NCI-H128 (cell line): ENCODE results near the gene JADE1.

Experiments used
- DNase-seq: peaks from one replicate; lab custom pipeline; 2025; ENCODE audit not compliant: unreplicated experiment; lab: John Stamatoyannopoulos, UW

The JADE1 gene

DNA sequence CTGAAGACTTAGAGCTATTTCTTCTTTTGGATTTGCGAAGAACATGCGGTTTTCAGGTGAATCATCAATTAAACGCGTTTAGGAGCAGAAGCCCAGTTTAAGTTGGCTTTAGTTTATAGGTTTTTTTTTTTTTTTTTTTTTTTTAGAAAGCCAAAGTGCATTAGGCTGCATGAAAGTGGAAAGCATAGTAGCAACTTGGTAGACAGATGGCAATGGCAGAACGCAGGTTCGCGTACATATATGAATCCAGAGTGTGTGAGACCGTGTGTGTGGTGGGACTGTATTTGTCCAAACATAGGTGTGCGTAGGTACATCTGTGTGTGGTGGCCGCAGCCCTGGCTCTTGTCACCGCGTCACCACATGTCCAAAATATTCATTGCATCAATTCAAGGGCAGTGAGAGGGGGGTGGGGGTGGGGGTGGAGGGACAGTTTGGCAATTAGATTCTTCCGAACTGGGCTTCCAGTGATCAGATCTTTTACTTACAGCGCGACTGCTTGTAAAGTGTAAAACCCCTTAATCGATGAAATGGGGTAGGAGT lies 901 bp downstream of the JADE1 start:
- no peak for DNase-seq

GRCh38 chr4:128810871-128811570 lies 1.5 kb downstream of the JADE1 start:
- peak; percentile 62 for DNase-seq

DNA sequence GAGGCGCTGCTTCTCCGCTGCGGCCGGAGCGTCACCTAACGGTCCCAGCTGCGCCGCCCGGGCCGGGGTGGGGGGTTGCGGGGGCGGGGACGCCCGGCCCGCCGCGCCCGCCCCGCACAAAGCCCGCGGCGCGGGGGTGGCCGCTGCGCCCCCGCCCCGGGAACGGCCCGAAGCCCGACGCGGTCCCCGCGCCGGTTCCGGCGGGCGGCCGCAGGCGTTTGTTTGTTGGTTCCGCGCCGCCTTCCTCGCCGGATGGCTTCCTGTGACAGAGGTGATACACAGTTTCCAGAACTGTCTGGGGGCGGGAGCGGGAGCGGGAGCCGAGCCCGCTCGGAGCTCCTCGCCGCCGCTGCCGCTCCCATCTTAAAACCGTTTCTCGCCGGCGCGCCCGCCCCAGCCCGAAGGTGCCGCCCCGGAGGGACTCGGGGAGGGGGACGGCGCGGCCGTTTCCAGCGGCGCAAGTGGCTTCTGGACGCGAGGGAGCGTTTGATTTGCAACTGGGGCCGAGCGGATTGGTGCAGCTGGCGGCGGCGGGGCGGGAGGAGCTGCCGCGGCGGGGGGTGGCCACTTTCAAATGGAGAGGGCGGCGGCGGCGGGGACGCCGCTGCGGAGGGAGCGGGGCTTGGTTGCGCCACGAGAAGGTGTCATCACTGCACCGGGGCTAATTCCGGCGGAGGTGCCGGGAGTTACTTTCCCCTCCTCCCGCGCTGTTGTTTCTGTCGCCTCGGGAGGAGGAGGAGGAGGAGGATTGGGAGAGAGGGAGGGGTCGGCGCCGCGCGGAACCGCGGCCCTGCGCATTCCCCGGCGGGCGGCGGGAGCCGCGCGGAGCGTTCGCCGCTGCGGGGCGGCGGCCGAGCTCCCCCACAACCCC lies 2.3 kb downstream of the JADE1 start:
- DNase-seq = peak; percentile 54

GRCh38 chr4:128812442-128813235 lies 3.1 kb downstream of the JADE1 start:
- DNase-seq = no peak

- no peak for DNase-seq
Measured at GRCh38 chr4:128813965-128814364, 4.5 kb downstream of the JADE1 start.

DNA sequence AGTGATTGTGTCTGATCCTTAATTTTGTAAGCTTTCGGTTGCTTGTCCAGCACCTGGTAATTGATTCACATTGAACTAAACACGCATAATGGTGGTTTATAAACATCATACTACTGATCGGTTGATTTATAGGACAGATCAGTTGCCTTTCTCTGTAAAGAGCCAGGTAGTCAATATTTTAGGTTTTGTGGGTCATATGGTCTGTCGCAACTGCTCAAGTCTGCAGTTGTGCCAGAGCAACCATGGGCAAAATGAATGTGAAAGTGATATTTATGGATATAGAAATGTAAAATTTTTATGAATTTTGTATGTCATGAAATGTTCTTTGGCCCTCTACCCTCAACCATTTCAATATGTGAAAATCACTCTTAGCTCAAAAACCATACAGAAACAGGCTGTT lies 8.9 kb downstream of the JADE1 start:
- DNase-seq = no peak

- no peak for DNase-seq
Measured at GRCh38 chr4:128819082-128819742, 9.7 kb downstream of the JADE1 start.

GRCh38 chr4:128820671-128821070 lies 11.2 kb downstream of the JADE1 start:
- DNase-seq = no peak

GRCh38 chr4:128821151-128821550 lies 11.7 kb downstream of the JADE1 start:
- no peak for DNase-seq

DNA sequence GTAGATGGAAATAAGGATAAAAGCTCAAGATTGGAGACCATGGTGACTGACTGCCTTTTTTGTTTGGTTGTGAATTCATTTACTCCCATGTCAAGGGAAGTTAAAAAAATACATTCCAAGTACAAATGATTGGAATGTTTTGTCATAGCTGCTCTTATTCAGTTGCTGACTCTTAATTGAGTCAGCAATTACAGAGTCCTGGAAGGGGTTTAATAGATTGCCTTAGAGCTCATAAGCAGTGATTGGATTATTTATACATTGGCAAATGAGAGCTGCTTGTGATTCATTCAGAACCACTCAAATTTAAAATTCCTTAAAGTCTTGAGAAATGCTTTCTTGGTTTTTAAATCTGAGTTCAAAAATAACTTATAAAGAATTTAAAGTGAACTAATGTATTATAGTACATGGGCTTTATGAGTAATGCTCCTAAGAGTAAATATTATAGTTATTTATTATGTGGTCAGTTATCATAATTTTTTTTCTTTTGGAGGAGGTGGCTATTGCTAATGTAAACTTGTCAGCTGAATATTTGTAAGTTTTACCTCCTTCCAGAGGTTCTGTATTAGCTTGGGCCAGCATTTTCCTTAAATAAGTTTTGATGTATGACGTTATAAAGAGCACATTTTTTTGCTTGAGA lies 13.6 kb downstream of the JADE1 start:
- no peak for DNase-seq

- DNase-seq = no peak
Measured at GRCh38 chr4:128825226-128825625, 15.7 kb downstream of the JADE1 start.

- no peak for DNase-seq
Measured at GRCh38 chr4:128827296-128827695, 17.8 kb downstream of the JADE1 start.

GRCh38 chr4:128830906-128831503 lies 21.5 kb downstream of the JADE1 start:
- no peak for DNase-seq

DNA sequence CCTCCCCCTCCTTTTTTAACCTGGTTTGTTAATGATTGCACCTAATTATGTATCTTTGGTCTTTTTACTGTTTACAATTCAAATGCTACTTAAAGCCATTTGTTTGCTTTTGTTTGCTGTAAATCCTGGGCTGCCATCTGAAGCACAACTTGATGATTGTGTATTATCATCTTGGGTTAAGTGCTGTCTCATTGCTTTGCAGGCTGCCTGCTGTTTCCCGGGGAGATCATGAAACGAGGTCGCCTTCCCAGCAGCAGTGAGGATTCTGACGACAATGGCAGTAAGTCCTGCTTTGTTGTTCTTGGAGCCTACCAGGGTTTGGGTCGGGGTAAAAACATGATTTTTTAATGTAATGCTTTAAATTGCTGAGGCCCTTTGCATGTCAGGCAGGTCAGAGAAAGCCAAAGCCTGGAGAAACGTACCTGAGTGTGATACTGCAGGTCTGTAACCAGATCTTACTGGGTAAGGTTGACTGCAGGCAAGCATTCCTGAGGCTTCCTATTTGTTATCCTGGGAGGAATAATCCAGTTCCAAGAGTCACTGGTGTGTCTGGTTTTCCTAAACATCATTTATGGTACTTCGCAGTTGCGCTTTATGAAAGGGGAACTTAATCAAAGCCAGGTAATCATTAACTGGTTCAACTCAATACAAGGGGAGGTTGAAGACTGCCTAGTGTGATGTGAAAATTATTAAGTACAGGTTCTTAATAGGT lies 22.2 kb downstream of the JADE1 start:
- DNase-seq = no peak

GRCh38 chr4:128832243-128832625 lies 22.7 kb downstream of the JADE1 start:
- DNase-seq = no peak

DNA sequence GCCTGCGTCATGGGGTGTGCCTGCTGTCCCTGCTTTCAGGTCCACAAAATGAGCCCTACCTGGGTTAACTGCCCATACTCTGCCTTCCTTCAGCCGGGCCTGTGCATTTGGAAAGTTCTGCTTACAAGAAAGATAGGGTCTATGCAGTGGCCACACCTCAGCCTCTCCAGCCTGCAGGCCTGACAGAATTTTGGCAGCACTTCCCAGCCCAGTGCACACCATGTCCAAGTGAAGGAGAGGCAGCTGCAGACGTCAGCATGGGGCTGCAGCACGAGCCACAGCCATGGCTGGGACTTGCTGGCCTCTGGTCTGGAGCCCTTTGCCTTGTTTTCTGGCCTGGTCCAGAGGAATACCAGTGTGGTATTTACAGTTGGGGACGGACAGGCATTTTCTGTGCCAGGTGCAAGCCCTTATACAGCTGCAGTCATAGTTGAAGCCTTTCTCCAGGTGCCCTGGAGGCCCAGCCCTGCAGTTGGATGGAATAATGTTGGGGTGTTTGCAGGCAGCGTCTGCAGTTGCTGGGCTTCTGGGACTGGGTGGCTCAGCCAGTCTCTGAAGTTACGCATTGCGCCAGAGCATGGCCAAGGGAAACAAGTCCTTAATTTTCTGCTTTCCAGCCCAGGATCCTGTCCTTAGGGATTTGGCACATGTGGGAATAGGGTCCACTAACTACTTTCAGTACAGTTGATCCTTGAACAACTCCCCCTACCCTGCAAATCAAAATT lies 26.2 kb downstream of the JADE1 start:
- no peak for DNase-seq

DNA sequence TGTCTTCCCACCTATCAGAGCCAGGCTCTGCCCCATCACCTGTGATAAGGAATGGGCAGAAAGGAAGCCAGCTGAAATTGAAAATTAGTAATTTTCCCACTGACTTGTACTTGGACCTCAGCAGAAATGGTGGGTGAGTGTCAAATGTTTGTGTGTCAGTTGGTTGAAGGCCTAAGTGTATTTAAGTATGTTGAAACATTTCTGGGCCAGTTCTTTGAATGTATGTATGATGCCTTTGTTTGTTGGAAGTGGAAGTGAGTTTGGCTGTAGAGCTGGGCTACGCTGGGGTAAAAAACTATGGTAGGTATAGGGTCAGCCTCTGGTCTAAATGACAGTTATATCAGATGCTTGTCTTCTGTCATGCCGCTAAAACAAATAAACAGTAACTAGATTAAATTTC lies 27.7 kb downstream of the JADE1 start:
- DNase-seq = no peak

- DNase-seq = no peak
Measured at GRCh38 chr4:128837679-128838078, 28.2 kb downstream of the JADE1 start.
